UCSD-AML1 (cell line): ENCODE data around the gene TRPM3.
"Not testable (repeated sequence)": the region's sequence is repeated elsewhere in the genome, so short reads cannot be mapped to it uniquely, and the experiment has no call there.

Experiments used
- DNase-seq: peaks from one replicate; lab custom pipeline; 2025; ENCODE audit not compliant: unreplicated experiment; lab: John Stamatoyannopoulos, UW

Gene TRPM3

DNA sequence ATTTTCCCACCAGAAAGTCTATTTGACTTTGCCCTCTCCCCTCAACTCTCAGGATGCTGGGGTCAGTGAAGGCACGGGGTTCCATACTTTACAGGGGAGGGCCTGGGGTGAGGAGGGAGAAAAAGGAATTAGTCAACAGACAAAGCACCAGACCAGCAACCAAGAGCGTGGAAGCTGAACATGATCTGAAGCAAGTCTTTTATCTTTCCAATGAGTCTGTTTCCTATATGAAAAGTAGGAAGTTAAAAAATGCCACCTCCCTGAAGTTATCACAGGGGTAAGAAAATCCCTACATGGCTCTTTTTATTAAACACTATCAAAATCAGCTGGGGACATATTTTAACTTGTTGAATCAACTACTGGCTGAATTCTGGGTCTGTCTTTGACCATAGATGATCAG is 337.0 kb downstream of the TRPM3 start:
- DNase-seq, result no peak

GRCh38 chr9:70778568-70778967 is 342.9 kb downstream of the TRPM3 start:
- DNase-seq, result no peak

DNA sequence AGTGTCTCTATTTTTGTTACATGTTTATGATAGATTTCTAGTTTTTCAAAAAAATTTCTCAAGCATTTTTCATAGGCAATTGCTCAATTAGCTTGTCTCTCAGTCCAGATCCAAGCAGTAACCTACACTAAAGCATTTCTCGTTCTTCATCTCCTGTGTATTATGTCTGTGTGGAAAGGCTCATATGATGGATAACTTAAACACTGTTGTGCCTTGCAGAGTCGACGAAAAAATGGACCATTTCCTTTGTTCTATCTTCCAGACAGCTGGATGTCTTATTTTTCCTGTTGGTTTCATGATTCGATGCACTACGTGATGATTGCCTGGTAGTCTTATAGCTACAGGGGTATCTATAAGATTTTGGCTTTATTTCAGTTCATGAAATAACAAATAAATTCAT is 347.8 kb downstream of the TRPM3 start:
- DNase-seq, result no peak

DNA sequence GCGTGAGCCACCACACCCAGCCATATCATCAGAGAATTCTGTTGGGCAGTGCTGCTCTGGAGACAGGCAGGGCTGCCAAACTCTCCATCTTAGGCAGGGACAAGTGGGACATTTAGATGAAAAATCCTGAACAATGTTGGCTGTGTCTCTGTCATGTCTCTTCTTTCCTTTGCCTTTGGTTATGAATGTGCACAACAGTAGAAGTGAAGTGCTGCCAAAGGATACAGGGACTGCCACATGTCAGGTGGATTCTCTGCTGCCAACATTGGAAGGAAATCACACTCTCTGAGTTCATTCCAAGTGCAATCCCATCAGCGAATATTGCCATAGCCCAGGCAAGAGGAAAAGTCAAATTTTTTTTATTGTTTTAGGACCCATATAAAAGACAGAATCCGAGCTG is 348.8 kb downstream of the TRPM3 start:
- DNase-seq, result no peak

GRCh38 chr9:70765946-70766345 is 355.5 kb downstream of the TRPM3 start:
- no peak for DNase-seq

GRCh38 chr9:70761139-70761670 is 360.2 kb downstream of the TRPM3 start:
- DNase-seq, result no peak

- DNase-seq, result no peak
Observed at GRCh38 chr9:70760228-70760627, 361.2 kb downstream of the TRPM3 start.

DNA sequence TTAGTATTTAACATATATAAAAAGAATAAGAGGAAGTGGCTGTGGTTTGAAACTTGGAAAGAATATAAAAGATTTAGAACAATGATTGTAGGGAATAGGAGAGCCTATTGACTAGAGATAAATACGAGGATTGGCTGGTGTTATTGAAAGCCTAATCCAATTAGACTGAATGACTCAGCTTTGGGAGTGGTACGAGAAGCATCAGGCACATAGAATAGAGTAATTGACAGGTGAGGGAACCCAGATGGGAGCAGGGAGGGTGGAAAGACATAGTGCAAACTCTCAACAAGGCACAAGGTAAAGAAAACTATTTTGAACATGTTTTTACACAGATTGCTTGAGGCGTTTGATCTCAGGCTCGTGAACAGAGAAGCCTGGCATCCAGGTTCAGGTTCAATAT is 368.1 kb downstream of the TRPM3 start:
- DNase-seq, result no peak

DNA sequence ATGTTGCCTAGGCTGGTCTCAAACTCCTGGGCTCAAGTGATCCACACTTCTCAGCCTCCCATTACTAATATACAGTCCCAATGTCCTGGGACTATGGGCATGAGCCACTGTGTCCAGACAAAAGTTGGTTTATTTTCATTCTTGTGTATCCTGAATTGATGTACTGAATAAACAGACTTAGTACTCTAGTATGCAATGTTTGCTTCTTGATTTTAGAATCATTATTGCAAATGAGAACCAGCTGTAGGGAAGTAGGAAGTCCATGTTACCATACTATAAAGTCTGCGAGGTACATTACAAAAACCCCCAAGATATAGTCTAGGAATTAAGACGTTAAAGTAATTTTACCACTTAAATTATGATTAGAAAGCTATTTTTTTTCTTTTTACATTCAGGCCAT is 372.4 kb downstream of the TRPM3 start:
- DNase-seq, result no peak

GRCh38 chr9:70747261-70747718 is 374.1 kb downstream of the TRPM3 start:
- DNase-seq, result no peak

- no peak for DNase-seq
Observed at GRCh38 chr9:70746760-70747159, 374.7 kb downstream of the TRPM3 start.

GRCh38 chr9:70746316-70746715 is 375.1 kb downstream of the TRPM3 start:
- DNase-seq, result no peak

DNA sequence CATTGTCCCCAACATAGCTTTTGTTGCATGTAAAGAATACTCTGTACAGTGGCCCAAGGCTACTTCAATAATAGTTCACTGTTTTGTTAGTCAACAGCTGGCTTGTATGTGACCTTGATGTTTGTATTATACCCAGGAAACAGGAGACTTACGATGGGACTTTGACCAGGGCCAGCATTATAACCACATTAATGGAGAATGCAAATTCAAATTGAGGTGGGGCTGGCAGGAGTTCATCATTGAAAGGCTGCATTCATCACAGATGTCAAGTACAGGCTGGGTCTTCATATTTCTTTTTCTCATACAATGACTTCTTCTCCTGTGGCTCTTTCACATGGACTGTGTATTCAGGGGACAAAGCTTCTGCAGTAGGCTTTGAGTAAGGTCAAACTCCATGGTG is 396.6 kb downstream of the TRPM3 start:
- DNase-seq, result not testable (repeated sequence)

DNA sequence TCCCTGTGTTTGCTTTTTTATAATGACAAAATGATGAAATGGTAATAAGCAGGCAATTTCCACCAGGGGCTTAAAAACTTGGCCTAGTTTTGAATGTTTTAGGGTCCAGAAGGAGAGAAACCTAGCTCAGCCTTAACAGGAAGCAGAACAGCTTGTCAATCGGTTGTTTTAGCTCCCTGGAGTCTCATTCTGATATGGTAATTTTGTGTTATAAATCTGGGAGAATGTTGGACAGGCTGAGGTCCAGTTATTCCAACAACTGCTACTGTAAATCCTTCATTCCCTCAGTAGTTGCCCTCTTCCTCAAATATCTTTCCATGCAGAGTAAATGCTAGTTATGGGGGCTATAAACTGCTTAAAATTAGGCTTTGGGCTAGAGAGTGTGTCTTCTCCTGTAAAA is 397.4 kb downstream of the TRPM3 start:
- not testable (repeated sequence) for DNase-seq

DNA sequence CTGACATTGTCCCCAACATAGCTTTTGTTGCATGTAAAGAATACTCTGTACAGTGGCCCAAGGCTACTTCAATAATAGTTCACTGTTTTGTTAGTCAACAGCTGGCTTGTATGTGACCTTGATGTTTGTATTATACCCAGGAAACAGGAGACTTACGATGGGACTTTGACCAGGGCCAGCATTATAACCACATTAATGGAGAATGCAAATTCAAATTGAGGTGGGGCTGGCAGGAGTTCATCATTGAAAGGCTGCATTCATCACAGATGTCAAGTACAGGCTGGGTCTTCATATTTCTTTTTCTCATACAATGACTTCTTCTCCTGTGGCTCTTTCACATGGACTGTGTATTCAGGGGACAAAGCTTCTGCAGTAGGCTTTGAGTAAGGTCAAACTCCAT is 414.6 kb downstream of the TRPM3 start:
- not testable (repeated sequence) for DNase-seq

DNA sequence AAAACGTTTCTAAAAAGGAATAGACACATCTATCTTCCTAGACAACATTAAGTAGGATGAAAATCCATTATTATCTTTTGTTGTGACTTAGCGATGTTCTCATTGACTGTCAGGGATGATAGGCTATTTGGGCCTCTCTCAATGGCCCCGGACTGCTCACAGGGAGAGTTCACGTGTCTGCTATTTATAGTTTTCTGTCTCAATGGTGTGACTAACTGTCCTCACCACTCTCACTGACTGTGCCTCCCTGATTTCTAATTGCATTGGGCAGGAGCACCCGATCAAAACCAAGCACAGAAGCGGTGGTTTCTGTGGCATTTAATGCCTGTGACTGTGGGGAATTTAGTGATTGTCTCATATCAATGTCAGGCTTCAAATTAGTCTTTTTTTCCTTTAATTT is 420.3 kb downstream of the TRPM3 start:
- DNase-seq, result no peak

DNA sequence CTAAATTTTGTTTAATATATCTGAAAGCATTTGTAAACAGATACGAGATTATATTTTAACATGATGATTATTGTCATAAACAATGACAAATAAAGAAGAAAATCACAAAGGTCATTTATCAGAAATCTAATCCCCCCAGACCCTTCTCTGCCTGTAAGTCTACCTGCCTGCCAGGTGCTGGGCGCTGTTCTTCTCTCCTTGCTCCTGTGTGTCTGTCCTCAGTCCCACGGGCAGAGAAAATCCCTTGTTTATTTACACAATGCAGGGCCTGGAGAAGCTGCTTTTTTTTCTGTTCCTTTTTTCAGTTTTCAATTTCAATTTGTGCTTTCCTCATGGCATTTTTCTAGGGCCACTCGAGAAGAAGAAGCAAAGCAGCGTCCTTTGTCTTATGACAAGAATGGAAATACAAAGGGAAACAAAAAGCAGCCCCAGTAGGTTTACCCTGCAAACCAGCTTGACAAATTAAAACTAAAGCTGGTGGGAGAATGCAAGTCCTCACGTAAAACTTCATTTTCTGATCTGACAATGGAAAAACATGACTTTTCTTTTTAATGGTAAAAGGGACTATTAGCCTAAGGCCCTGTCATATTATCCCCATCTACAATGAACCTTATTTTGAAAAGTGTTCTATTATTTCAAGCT is 424.6 kb downstream of the TRPM3 start:
- no peak for DNase-seq

DNA sequence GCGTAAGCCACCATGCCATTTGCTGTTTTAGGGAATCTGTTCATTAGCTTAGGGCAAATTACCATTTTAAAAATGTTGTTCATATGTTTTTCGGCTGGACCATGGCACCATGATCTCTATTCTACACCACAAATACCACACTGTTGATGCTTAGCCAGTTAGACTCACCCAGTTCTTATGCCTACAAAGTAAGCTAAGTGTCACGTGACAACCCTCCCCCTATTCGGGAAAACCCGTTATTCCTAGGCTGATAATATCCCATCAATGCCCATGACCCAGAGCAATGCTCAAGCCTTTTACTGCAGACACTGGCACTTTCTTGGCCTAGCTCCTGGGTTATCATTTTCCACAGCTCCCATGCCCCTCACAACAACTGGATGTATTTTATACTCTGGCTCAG is 426.7 kb downstream of the TRPM3 start:
- DNase-seq, result no peak

- no peak for DNase-seq
Observed at GRCh38 chr9:70693186-70693585, 428.2 kb downstream of the TRPM3 start.

GRCh38 chr9:70692431-70692830 is 429.0 kb downstream of the TRPM3 start:
- no peak for DNase-seq

DNA sequence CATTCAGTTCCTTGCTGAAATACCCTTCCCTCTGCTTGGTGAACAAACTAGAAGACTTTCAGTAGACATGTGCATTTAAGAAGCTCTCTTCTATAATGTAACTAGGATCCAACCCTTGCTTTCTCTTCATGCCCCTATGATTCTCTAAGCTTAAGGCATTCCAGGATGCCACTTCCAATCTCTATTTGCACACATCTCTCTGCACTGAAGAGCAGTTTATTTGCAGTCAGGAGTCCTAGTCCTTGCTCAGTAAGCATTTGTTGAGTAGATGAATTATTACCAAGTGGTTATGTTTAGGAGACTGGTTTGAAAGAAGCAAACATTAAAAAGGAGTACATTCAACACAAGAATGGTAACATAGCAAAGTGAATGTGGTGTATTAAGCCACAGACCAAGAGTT is 432.7 kb downstream of the TRPM3 start:
- no peak for DNase-seq

- no peak for DNase-seq
Observed at GRCh38 chr9:70683841-70684240, 437.6 kb downstream of the TRPM3 start.

- no peak for DNase-seq
Observed at GRCh38 chr9:70682298-70682697, 439.1 kb downstream of the TRPM3 start.
